A673 (cell line): Measurements from ENCODE around the gene PRR12. TPM values are rescaled to one million over a fixed set of nuclear protein-coding genes. Genes with fewer than 3 reads are reported as not detected.
A peak's percentile ranks its signal among the peaks of the same experiment; 100 is the strongest.

Source experiments
- BruUV-seq: library from RNA; stranded (reverse); fragments of 400-500 nt; replicated peaks from 2 replicates; lab custom pipeline; 2021; lab: Mats Ljungman, UMichigan
- CTCF ChIA-PET: fragments of 300-600 bp; sonication (Branson Sonifier 250); formaldehyde crosslinking; loops from one replicate; lab custom pipeline; 2022; ENCODE audit warnings: antibody characterized with exemption; lab: Charles Lee
- POLR2A ChIA-PET: fragments of 300-600 bp; sonication (Branson Sonifier 250); formaldehyde crosslinking; loops from one replicate; lab custom pipeline; 2022; ENCODE audit warnings: antibody characterized with exemption; ENCODE audit not compliant: low non-redundant PET; lab: Charles Lee
- DNase-seq: peaks from one replicate; pipeline ENCODE4 v3.0.0-alpha.2; 2015; ENCODE audit warnings: low spot score
- H3K27ac ChIP-seq: fragments of 200-600 bp; sonication (generic); 2 replicates; pipeline ENCODE4 v1.5.1; 2016; ENCODE audit warnings: mixed run types, low read depth, mild to moderate bottlenecking, mixed read lengths, antibody characterized with exemption, low read length; ENCODE audit not compliant: poor library complexity, severe bottlenecking
- H3K27me3 ChIP-seq: fragments of 200-600 bp; sonication (generic); replicated peaks from 2 replicates; pipeline ENCODE4 v1.6.1; 2017; ENCODE audit warnings: mixed run types, low read depth, mild to moderate bottlenecking, mixed read lengths, antibody characterized with exemption, low read length; ENCODE audit not compliant: insufficient read depth, poor library complexity
- H3K36me3 ChIP-seq: fragments of 200-600 bp; sonication (generic); 2 replicates; pipeline ENCODE4 v1.6.1; 2016; ENCODE audit warnings: mixed run types, mild to moderate bottlenecking, mixed read lengths, antibody characterized with exemption, low read length; ENCODE audit not compliant: insufficient read depth, poor library complexity, severe bottlenecking
- H3K4me1 ChIP-seq: fragments of 200-600 bp; sonication (generic); 2 replicates; pipeline ENCODE4 v1.6.1; 2017; ENCODE audit warnings: mixed run types, mild to moderate bottlenecking, mixed read lengths, antibody characterized with exemption, low read length; ENCODE audit not compliant: insufficient read depth, poor library complexity, severe bottlenecking
- H3K4me3 ChIP-seq: fragments of 200-600 bp; sonication (generic); 2 replicates; pipeline ENCODE4 v1.5.1; 2016; ENCODE audit warnings: low read depth, mixed run types, mild to moderate bottlenecking, mixed read lengths, low read length; ENCODE audit not compliant: poor library complexity, severe bottlenecking
- H3K9me3 ChIP-seq: fragments of 200-600 bp; sonication (generic); 2 replicates; pipeline ENCODE4 v1.6.1; 2016; ENCODE audit warnings: mixed run types, low read depth, mild to moderate bottlenecking, mixed read lengths, antibody characterized with exemption, low read length; ENCODE audit not compliant: poor library complexity, severe bottlenecking
- EZH2 ChIP-seq: fragments of 200-600 bp; sonication (generic); IDR thresholded peaks from 2 replicates; pipeline ENCODE4 v1.6.1; 2017; ENCODE audit warnings: borderline replicate concordance, low read depth, mild to moderate bottlenecking, mixed read lengths, antibody characterized with exemption, low read length; ENCODE audit not compliant: poor library complexity, severe bottlenecking
- intact Hi-C: fragments of 100-400 bp; cut with micrococcal nuclease; formaldehyde crosslinking; loops from one replicate; pipeline ENCODE4 v1.10.0; 2022; ENCODE audit not compliant: unreplicated experiment
- total RNA-seq: library from RNA; stranded (reverse); gene quantifications from 2 replicates; pipeline ENCODE4 v1.2.3, GENCODE V29; 2021
- TF ChIP-seq, protein P1 (sequence below): fragments of 300-800, 200-600 bp; sonication (generic); conservative IDR thresholded peaks from 2 replicates; pipeline ENCODE4 v1.5.1; 2017; ENCODE audit warnings: low read depth, mild to moderate bottlenecking, antibody characterized with exemption, low read length, moderate library complexity, mixed read lengths

The PRR12 gene
- total RNA-seq, 1 experiment from 2014 or later = 54.0 TPM

DNA sequence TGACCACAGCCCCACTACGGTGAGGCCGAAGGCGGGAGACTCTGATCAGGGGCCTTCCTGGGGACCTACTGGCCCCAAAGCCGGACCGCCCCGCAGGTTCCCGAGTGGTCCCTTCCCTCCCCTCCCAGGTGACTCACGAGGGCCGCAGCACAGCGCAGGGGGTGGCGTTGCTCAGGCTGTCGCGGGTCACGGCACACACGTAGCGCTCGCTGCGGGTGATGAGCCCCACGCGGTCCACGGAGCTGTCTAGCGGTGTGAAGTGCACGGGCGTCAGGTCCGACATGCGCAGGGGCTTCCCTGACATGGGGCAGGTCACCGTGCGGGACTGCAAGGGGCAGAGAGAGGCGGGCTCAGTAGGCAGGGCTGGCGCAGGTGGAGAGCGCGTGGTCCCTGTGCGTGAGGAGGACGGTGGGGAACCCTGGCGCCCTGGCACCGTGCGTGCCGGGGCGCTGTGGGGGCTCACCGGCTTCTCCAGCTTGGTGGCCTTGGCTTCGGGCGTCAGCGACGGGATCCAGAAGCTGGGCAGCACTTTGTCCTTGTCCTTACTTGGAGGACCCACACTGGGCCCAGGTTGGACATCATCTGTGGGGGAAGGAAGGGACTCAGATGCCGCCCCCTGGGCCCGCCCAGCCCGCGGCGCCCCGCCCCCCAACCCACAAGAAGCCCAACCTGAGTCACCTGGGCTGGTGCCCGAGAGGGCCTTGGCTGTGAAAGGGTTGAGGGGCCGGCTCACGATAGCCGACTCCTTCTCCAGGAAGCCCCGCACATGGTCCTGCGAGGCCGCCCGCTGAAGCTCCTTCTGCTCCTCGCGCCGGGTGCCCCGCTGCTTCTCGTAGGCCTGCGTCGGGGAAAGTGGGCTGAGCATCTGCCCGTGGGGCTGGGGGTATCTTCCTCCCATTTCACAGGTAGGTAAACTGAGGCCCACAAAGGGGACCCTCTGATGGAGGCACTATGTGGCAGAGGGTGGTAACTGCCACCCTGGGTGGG lies 34.3 kb upstream of the PRR12 start:
- no peaks in the 10 kb centered on the region for H3K9me3 ChIP-seq
- TSS peak; percentile 15 for BruUV-seq
- ChIA-PET POLR2A (no interaction called here), CTCF (interaction anchor here (1.5 kb wide), 1 partner anchor 14 kb away, joined by 4 read pairs; no protein-coding TSS in a partner anchor)
- no peak overlapping the region for H3K4me3 ChIP-seq
- peaks cover 57% of the 10 kb centered on the region for H3K36me3 ChIP-seq
- intact Hi-C loops = no loop called here
- no peaks in the 10 kb centered on the region for H3K27me3 ChIP-seq
- H3K4me1 ChIP-seq = peaks cover 15% of the 10 kb centered on the region
- no peak for DNase-seq
- peak overlapping the region; percentile 70 for H3K27ac ChIP-seq
- no peak for TF ChIP-seq EZH2
- TF ChIP-seq, protein P1, sequence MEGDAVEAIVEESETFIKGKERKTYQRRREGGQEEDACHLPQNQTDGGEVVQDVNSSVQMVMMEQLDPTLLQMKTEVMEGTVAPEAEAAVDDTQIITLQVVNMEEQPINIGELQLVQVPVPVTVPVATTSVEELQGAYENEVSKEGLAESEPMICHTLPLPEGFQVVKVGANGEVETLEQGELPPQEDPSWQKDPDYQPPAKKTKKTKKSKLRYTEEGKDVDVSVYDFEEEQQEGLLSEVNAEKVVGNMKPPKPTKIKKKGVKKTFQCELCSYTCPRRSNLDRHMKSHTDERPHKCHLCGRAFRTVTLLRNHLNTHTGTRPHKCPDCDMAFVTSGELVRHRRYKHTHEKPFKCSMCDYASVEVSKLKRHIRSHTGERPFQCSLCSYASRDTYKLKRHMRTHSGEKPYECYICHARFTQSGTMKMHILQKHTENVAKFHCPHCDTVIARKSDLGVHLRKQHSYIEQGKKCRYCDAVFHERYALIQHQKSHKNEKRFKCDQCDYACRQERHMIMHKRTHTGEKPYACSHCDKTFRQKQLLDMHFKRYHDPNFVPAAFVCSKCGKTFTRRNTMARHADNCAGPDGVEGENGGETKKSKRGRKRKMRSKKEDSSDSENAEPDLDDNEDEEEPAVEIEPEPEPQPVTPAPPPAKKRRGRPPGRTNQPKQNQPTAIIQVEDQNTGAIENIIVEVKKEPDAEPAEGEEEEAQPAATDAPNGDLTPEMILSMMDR = no peak

DNA sequence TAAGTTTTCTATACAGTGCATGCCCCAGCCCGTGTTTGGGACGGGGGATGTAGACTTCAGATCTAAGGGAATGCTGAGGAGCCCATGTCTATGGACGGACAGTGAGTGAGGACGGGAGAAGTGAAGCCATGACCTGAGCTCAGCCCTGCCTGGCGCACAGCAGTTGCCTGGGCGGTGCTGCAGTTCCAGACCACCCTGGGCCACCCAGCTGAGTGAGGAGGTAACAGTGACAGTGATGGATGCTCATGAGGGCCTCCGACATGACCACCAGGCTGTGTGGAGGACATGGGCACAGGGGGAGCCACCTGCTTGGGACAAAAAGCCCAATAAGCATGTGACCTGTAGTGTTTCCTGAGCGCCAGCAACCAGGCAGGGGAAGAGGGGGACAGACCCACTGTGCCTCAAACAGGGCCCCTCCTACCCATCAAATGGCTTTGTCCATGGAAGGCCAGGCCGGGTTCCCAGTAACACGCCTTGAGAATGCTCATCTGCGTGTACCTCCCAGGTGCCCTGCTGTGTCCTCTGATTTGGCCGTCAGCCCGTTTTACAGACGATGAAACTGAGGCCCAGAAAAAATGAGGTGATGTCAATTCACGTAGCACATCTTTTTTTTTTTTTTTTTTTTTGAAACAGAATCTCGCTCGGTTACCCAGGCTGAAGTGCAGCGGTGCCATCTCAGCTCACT lies 33.2 kb upstream of the PRR12 start:
- Histone ChIP-seq H3K4me1 (peaks cover 15% of the 10 kb centered on the region), H3K27me3 (no peaks in the 10 kb centered on the region), H3K4me3 (no peak overlapping the region), H3K27ac (no peak overlapping the region), H3K36me3 (peaks cover 61% of the 10 kb centered on the region), H3K9me3 (no peaks in the 10 kb centered on the region)
- POLR2A ChIA-PET = no interaction called here
- CTCF ChIA-PET = interaction anchor here (1.5 to 1.7 kb wide), 2 partner anchors 12 to 13 kb away, joined by 4 to 6 read pairs; no protein-coding TSS in a partner anchor
- BruUV-seq = no TSS peak
- intact Hi-C loops = no loop called here
- TF ChIP-seq EZH2 = no peak
- TF ChIP-seq, protein P1 = no peak
- no peak for DNase-seq

DNA sequence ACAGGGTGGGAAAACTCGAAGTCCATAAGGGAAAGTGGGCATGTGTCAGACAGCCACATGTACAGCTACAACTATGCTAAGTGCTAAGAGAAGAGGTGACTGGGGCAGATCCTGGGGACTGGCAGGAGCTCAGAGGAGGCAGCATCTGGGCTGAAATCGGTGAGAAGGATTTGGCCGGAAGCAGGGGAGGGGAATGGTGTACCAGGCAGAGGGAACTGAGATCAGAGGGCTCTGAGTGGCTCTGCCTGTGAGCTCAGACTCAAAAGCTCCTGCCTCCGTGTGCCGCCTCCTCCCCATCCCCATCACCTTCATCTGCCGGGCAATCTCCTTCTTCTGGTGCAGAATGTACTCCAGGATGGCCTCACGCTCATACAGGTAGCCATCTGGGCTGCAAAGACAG lies 32.4 kb upstream of the PRR12 start:
- H3K27ac ChIP-seq = no peak overlapping the region
- TF ChIP-seq, protein P1 = no peak
- TF ChIP-seq EZH2 = no peak
- H3K9me3 ChIP-seq = no peaks in the 10 kb centered on the region
- ChIA-PET CTCF (interaction anchor here (0.6 to 1.7 kb wide), 3 partner anchors 12 to 47 kb away, joined by 3 to 6 read pairs (median 3); no protein-coding TSS in a partner anchor), POLR2A (interaction anchor here (1.2 kb wide), 1 partner anchor 22 kb away, joined by 5 read pairs; the partner anchor contains the start of gene NOSIP)
- H3K4me3 ChIP-seq = no peak overlapping the region
- H3K27me3 ChIP-seq = no peaks in the 10 kb centered on the region
- no TSS peak for BruUV-seq
- H3K36me3 ChIP-seq = peaks cover 62% of the 10 kb centered on the region
- peaks cover 15% of the 10 kb centered on the region for H3K4me1 ChIP-seq
- no peak for DNase-seq
- intact Hi-C loops = no loop called here
